Body of pancreas (tissue), 4 donors: ENCODE data around the gene KCTD19. TPM values are rescaled to one million over a fixed set of nuclear protein-coding genes. Genes with fewer than 3 reads are reported as not detected.

ENCODE experiments used
- ATAC-seq: fragments of 150-250 bp; one replicate; pipeline ENCODE4 v1.9.1; 2016
- DNase-seq, 4 donors: peaks; one replicate each; pipeline ENCODE4 v3.0.0-alpha.2; 2019
- H3K27ac ChIP-seq, 4 donors: fragments of 200-600 bp; sonication (generic); 1 replicate in 3 of 4; 2 replicates in 1 of 4; pipeline versions ENCODE4 v1.5.1 to v1.6.1; 2016 to 2019; ENCODE audit warnings: mild to moderate bottlenecking in 1 of 4, mixed read lengths in 1 of 4, moderate library complexity in 1 of 4
- H3K27me3 ChIP-seq, 2 donors: fragments of 200-600 bp; sonication (generic); one replicate each; pipeline ENCODE4 v1.6.0; 2016; ENCODE audit warnings: mild to moderate bottlenecking in 1 of 2
- H3K36me3 ChIP-seq, 2 donors: fragments of 200-600 bp; sonication (generic); replicated peaks in 1 of 2; 2 replicates each; pipeline ENCODE4 v1.5.1; 2016; ENCODE audit warnings: low read depth in 2 of 2; ENCODE audit not compliant: insufficient read depth in 1 of 2
- H3K4me1 ChIP-seq: fragments of 200-600 bp; sonication (generic); one replicate; pipeline ENCODE4 v1.6.0; 2016
- H3K4me3 ChIP-seq, 2 donors: fragments of 200-600 bp; sonication (generic); 1 replicate in 1 of 2; 2 replicates in 1 of 2; pipeline ENCODE4 v1.5.1; 2016 to 2019
- H3K9me3 ChIP-seq, 3 donors: fragments of 200-600 bp; sonication (generic); 1 replicate in 2 of 3; 2 replicates in 1 of 3; pipeline ENCODE4 v1.5.1; 2016
- POLR2A ChIP-seq, 3 donors: fragments of 450-650 bp; IDR thresholded peaks; one replicate each; pipeline ENCODE4 v1.6.1; 2016; ENCODE audit warnings: antibody characterized with exemption in 3 of 3, mild to moderate bottlenecking in 2 of 3
- WGBS, 2 donors: methylation state at CpG; one replicate each; pipeline ENCODE4 v1.1.5; 2017; 5-methylcytosine and 5-hydroxymethylcytosine counted together
- intact Hi-C: fragments of 100-400 bp; cut with DNase I; formaldehyde crosslinking; loops from one replicate; pipeline ENCODE4 v1.15.1; 2023
- total RNA-seq, 2 donors: library from RNA; depleted of rRNA; stranded (reverse); fragments of >200 nt; gene quantifications; one replicate each; pipeline ENCODE4 v1.1.0, GENCODE V29; 2016
- TF ChIP-seq, protein P1 (sequence below), 7 experiments: fragments of 450-650 bp in 4 of 7; fragments of 200-600 bp in 3 of 7; sonication (generic) in 3 of 7; IDR thresholded peaks; one replicate each; pipeline ENCODE4 v1.5.1; 2016 to 2019; ENCODE audit warnings: antibody characterized with exemption in 7 of 7

The KCTD19 gene
- total RNA-seq, 2 donors from 2014 or later = under 0.01 TPM; not detected in 1

GRCh38 chr16:67270931-67271338, 55.6 kb downstream of the KCTD19 start:
- DNase-seq (no peak), ATAC-seq (no peak)

DNA sequence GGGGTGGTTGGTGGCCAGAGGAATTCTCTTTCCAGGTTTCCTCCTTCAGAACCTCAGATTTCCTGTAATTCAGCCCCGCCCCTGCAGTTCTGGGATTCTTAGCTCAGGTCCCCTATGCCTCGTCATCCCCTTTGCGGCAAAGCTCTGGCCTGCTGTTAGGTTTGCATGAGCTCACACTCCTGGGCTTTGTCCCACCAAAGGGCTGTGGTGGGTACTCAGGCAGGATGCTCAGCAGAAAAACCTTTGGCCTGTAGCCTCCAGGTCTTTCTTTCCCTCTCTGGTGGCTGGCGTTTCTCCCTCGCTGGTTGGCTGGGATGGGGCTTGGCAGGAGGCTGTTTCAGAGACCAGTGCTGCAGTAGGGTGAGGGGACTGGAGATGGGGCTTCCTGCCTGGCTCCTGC, 56.8 kb downstream of the KCTD19 start:
- intact Hi-C loops = no loop called here
- H3K27me3 ChIP-seq = no peaks in the 10 kb centered on the region
- H3K4me1 ChIP-seq = no peaks in the 10 kb centered on the region
- TF ChIP-seq, protein P1, sequence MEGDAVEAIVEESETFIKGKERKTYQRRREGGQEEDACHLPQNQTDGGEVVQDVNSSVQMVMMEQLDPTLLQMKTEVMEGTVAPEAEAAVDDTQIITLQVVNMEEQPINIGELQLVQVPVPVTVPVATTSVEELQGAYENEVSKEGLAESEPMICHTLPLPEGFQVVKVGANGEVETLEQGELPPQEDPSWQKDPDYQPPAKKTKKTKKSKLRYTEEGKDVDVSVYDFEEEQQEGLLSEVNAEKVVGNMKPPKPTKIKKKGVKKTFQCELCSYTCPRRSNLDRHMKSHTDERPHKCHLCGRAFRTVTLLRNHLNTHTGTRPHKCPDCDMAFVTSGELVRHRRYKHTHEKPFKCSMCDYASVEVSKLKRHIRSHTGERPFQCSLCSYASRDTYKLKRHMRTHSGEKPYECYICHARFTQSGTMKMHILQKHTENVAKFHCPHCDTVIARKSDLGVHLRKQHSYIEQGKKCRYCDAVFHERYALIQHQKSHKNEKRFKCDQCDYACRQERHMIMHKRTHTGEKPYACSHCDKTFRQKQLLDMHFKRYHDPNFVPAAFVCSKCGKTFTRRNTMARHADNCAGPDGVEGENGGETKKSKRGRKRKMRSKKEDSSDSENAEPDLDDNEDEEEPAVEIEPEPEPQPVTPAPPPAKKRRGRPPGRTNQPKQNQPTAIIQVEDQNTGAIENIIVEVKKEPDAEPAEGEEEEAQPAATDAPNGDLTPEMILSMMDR (IDR thresholded peaks at IDR 0.05) = no peak
- TF ChIP-seq POLR2A (IDR thresholded peaks at IDR 0.05) = no peak
- no peak overlapping the region for H3K27ac ChIP-seq
- 39 to 40% methylated on average over 5 of the region's 5 CpGs for WGBS, 2 donors
- no peaks in the 10 kb centered on the region for H3K36me3 ChIP-seq
- no peaks in the 10 kb centered on the region for H3K9me3 ChIP-seq
- no peak overlapping the region for H3K4me3 ChIP-seq
- no peak for ATAC-seq
- no peak for DNase-seq

More at GRCh38 chr16:67270931-67271338, 55.6 kb downstream of the KCTD19 start:
- no peak for TF ChIP-seq POLR2A (IDR thresholded peaks at IDR 0.05)
- TF ChIP-seq, protein P1 (IDR thresholded peaks at IDR 0.05) = no peak
- Histone ChIP-seq H3K4me3 (no peak overlapping the region), H3K9me3 (no peaks in the 10 kb centered on the region), H3K4me1 (no peaks in the 10 kb centered on the region), H3K27ac (no peak overlapping the region), H3K27me3 (no peaks in the 10 kb centered on the region), H3K36me3 (no peaks in the 10 kb centered on the region)
- WGBS, 2 donors = 79 to 85% methylated on average over 8 to 11 of the region's 11 CpGs
- intact Hi-C loops = no loop called here

GRCh38 chr16:67268136-67268579, 58.4 kb downstream of the KCTD19 start:
- no peak overlapping the region for H3K27ac ChIP-seq
- peak in 3 of 4 donors; percentile 22 to 52 (median 50) for DNase-seq
- H3K27me3 ChIP-seq = no peaks in the 10 kb centered on the region

GRCh38 chr16:67265834-67266233, 60.7 kb downstream of the KCTD19 start:
- Histone ChIP-seq H3K36me3 (no peaks in the 10 kb centered on the region), H3K4me3 (no peak overlapping the region), H3K4me1 (no peaks in the 10 kb centered on the region), H3K27ac (no peak overlapping the region), H3K27me3 (no peaks in the 10 kb centered on the region), H3K9me3 (no peaks in the 10 kb centered on the region)
- DNase-seq (no peak), ATAC-seq (no peak)
- TF ChIP-seq POLR2A (IDR thresholded peaks at IDR 0.05) = no peak
- TF ChIP-seq, protein P1 (IDR thresholded peaks at IDR 0.05) = no peak
- intact Hi-C loops = no loop called here
- 59 to 65% methylated on average over 8 of the region's 8 CpGs for WGBS, 2 donors

More at GRCh38 chr16:67268136-67268579, 58.4 kb downstream of the KCTD19 start:
- ATAC-seq = peak; percentile 71
- WGBS, 2 donors = 41 to 46% methylated on average over 4 to 5 of the region's 5 CpGs
- no peaks in the 10 kb centered on the region for H3K4me1 ChIP-seq
- no peak overlapping the region for H3K4me3 ChIP-seq
- H3K36me3 ChIP-seq = no peaks in the 10 kb centered on the region
- no peak for TF ChIP-seq POLR2A (IDR thresholded peaks at IDR 0.05)
- TF ChIP-seq, protein P1 (IDR thresholded peaks at IDR 0.05) = no peak
- intact Hi-C loops = no loop called here
- no peaks in the 10 kb centered on the region for H3K9me3 ChIP-seq

DNA sequence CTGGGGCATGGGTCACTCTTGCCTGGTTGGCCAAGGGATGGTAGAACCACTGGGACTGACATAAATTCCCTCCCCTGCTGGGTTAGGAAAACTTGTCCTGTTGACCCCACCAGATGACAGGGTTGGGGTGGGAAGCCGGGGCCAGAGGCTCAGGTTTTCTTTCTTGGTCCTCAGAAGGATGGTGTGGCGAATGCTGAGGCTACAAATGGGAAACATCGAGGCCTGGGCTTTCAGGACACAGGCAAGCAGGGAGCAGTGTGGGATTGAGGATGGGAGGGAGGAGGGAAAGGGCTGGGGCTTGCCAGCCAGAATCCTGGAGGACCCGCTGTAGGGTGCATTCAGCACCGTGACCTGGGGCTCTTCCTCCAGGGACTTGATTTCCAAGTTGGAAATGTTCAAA, 61.7 kb downstream of the KCTD19 start:
- H3K36me3 ChIP-seq = no peaks in the 10 kb centered on the region
- no peaks in the 10 kb centered on the region for H3K9me3 ChIP-seq
- H3K4me1 ChIP-seq = no peaks in the 10 kb centered on the region
- H3K27ac ChIP-seq = no peak overlapping the region
- no peak overlapping the region for H3K4me3 ChIP-seq
- intact Hi-C loops = no loop called here
- 82 to 88% methylated on average over 3 to 5 of the region's 5 CpGs for WGBS, 2 donors
- H3K27me3 ChIP-seq = no peaks in the 10 kb centered on the region
- no peak for TF ChIP-seq POLR2A (IDR thresholded peaks at IDR 0.05)
- TF ChIP-seq, protein P1 (IDR thresholded peaks at IDR 0.05) = no peak
- DNase-seq (no peak), ATAC-seq (no peak)
